GM12872 (cell line): ENCODE data around the gene ABR.

ENCODE experiments used
- TF ChIP-seq, protein P1 (sequence below): IDR thresholded peaks from 3 replicates; pipeline ENCODE4 v1.5.1; 2011; ENCODE audit warnings: low read depth, mild to moderate bottlenecking, low read length, moderate library complexity; ENCODE audit not compliant: insufficient read depth

The ABR gene

DNA sequence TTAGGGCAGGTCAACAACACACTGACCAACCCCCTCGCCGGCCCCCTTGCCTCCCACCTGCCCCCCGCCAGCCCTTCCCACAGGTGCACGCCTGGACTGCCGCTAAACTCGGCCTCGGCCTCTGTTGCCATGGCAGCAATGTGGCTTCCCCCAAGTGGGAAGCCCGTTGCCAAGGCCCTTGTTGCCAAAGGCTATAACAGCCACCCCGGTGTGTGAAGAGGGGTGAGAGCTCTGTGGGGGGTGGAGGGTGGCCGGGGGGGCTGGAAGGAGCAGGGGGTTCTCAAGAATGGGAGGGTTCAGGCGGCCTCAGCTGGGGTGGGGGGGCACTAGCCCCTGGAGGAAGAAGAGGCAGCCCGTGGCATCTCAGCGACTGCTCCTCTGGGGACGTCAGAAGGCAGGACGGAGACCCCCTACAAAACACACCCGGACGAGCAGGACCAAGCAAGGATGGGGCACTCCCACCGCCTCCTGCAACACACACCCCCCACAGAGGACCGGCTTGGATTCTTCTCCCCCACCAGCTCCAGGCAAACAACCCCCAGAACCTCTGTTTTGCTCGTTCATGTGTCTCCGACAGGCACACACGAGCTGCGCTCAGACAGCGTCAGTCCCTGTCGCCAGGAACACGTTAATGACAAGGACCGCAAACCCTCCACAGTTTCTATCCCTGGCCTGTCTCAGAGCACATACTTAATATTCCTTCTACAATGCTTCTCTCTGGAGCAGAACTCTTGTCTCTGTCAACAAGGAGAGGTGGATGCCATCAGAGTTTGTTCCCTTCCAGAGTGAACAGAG is 55.7 kb downstream of the ABR start:
- TF ChIP-seq, protein P1, sequence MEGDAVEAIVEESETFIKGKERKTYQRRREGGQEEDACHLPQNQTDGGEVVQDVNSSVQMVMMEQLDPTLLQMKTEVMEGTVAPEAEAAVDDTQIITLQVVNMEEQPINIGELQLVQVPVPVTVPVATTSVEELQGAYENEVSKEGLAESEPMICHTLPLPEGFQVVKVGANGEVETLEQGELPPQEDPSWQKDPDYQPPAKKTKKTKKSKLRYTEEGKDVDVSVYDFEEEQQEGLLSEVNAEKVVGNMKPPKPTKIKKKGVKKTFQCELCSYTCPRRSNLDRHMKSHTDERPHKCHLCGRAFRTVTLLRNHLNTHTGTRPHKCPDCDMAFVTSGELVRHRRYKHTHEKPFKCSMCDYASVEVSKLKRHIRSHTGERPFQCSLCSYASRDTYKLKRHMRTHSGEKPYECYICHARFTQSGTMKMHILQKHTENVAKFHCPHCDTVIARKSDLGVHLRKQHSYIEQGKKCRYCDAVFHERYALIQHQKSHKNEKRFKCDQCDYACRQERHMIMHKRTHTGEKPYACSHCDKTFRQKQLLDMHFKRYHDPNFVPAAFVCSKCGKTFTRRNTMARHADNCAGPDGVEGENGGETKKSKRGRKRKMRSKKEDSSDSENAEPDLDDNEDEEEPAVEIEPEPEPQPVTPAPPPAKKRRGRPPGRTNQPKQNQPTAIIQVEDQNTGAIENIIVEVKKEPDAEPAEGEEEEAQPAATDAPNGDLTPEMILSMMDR, result no peak

DNA sequence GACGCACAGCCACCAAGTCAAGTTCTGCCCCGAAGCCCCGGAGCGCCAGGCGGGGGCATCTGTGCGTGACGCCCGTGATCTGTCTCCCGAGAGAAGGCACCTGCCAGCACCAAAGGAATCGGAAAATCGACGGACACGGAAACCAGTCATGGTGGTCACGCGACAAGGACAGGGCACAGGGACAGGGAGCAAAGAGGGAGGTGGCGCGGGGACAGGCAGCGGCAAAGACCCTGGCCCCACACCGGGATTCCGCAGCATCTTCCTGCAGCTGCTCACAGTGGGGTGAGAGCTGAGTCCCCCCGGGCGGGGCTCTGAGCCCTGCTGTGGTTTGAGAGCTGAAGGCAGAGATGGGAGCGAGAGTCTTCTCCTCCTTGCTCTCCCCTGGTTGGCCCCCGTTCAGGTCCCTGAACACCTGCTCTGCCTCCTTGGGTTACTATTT is 56.4 kb downstream of the ABR start:
- TF ChIP-seq, protein P1, result no peak

DNA sequence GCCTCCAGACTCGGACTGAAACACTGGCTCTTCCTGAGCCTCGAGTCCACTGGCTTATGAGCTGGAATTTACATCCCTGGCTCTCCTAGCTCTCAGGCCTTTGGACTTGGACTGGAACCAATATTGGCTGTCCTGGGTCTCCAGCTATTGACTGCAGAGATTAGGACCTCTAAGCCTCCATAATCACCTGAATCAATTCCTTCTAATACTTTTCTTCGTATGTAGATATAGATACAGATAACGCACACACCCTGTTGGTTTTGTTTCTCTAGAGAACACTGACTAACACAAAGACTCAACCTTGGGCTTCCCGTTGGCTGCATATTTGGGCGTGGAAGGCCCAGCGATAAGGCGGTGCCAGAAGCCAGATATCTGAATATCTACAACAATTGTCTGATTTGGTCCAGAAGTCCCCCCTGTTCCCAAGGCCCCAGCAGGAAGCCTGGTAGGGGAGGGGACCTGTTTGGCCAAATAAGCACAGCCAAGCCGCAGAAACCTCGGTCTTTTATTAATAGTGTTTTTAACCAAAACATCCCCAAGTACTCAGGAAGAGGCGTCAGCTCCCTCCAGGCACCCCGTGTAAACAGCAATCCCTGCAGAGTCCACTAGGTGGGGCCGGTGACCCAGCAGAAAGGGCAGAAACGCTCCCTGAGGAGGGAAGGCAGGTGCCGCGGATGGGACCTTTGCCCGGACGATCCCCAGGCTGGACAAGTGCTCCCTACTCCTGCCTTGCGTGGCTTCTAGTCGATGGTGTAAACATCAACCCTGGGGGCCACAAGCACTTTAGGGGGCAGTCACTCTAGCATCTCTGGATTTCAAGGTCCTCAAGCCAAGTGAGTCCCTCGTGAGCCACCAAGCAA is 57.0 kb downstream of the ABR start:
- TF ChIP-seq, protein P1, result peak; percentile 86

DNA sequence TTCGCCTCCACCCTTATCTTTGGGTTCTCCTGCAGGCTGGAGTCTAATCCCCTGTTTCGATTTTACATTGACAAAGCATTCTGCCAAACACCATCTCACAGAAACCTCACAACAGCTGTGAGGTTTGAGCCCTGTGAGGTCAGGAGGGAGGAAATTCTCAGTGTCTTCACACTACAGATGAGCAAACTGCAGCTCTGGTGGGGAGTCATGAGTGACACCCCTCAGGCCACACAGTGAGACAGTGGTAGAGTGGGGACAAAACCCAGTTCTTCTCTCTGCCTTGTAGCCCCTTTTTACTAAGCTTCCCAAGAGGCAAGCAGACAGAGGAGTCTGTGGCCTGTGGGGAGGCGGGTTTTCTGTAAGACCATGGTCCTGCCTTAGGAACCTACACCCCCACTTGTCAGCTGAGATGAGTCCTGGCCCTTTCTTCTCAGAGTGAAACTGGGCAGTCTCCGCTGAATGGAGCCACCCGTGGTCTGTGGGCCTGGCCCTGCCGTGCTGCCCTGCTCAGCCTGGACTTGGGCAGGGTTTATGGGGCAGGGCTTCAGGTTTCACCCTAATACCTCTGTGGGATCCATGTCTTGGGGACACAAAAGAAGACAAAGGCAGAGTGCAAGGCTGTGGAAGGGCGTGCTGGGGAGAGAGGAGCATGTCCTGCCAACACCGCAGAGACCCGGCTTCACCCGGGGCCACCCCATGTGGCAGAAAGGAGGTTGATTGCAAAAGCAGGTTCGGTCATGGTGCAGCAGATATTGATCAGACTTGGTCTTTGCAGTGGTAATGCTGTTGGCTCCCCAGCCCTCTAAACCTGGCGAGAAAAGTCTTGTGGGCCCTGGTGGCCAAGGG is 59.0 kb downstream of the ABR start:
- TF ChIP-seq, protein P1, result no peak

DNA sequence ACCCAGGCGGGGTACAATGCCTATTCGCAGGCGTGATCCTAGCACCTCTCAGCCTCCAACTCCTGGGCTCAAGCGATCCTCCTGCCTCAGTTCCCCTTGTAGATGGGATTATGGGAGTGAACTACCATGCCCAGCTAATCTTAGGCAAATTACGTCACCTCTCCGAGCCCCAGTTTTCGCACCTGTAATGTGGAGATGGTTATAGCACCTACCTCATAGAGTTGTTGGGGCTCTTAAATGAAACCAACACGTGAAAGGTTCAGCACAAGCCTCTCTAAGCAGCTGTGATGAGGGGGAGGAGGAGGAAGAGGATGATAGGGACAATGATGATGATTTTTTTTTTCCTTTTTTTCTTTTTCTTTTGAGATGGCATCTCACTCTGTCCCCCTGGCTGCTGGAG is 59.9 kb downstream of the ABR start:
- TF ChIP-seq, protein P1, result no peak

DNA sequence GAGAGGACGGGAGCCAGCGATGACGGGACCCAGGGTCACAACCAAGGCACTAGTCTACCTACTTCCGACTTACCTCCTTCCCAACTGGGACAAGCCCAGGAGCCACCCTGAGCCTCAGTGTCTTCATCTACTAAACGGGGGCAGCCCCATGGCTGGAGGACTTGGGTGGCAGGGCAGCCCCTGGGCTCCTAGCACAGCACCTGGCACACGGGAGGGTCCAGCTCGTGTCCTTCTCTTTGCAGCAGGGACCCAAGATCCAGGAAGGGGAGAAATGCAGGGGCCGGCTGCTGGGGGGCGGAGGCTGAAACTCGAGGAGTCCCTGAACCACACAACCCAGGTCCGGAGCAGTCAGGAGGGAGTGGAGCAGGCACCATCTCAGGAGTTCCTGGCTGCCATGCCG is 63.2 kb downstream of the ABR start:
- TF ChIP-seq, protein P1, result no peak

DNA sequence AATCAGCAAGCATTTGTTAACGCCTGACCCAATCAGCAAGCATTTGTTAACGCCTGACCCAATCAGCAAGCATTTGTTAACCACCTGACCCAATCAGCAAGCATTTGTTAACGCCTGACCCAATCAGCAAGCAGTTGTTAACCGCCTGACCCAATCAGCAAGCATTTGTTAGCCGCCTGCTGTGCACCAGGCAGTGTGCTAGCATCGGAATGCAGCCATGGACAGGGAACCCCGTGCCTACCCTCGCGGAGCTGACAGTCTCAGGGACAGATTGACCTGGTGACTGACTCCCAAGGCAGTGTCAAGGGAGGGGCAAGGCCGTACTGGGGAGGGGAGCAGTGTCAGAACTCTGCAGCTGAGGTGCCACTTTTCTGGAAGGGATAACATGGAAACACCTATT is 66.9 kb downstream of the ABR start:
- TF ChIP-seq, protein P1, result no peak
